Nucleus accumbens (tissue), 56 donors: ENCODE results near the gene B4GALT6.
"Not testable (repeated sequence)": the region's sequence is repeated elsewhere in the genome, so short reads cannot be mapped to it uniquely, and the experiment has no call there.

ENCODE experiments used
- DNase-seq, 56 donors: peaks; one replicate each; lab custom pipeline; 2025; lab: John Stamatoyannopoulos, UW

B4GALT6 gene

DNA sequence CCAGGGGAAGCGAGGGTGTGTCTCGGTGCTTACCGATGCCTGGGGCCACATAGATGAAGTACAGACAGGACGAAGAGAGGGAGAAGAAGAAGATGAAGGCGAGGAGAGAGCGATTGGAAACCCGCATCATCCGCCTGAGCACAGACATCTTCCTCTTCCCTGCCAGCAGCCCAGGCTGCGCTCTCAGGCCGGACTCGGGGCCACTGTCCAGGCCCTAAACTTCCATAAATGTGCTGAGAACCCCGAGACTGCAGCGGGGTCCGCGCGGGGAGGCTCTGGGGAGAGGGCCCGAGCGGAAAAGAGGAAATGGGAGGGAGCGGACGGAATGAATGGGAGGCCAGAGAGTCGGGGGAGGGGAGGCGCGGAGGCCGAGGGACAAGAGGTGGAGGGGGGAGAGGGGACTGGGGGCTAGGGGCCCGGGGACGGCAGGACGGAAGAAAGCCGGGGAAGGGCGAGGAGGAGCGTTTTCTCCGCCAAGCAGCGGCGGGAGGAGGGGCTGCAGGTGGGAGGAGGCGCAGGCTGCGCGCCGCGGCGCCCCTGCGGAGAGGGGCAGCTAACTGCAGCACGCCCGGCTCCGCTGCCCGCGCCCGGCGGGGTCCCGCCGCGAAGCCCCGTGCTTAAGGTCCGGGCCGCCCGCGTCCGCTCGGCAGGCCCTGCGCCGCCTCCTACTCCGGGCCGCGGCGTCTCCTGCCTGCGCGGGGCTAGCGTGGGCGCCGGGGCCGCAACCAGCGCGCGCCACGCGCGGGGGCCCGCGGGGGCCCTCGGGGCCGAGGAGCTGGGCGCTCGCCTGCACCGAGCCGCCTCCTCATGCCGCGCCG is at the start of gene B4GALT6:
Gene B4GALT6 (minus strand): TSS at position 303 of the 818 bp plus-strand sequence. CDS start 155 bp downstream, at position 148.
- DNase-seq: peak in 33 of 56 donors; percentile 2 to 59 (median 29)

- DNase-seq: no peak
Observed at GRCh38 chr18:31731628-31732027, 47.2 kb upstream of the B4GALT6 start.

DNA sequence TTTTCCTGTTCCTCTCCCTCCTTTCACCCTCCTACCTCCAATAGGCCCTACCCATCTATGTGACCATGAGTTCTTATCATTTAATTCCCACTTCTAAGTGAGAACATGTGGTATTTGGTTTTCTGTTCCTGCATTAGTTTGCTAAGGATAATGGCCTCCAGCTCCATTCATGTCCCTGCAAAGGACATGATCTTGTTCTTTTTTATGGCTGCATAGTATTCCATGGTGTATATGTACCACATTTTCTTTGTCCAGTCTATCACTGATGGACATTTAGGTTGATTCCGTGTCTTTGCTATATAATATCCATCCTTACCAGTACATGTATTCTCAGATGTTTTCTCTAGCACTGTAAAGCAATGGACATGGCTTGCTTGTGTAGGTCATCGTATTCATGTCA is 44.8 kb upstream of the B4GALT6 start:
- not testable (repeated sequence) for DNase-seq

- peak in 12 of 56 donors; percentile 2 to 45 (median 18) for DNase-seq
Observed at GRCh38 chr18:31723990-31724711, 39.8 kb upstream of the B4GALT6 start.

GRCh38 chr18:31723639-31723989 is 39.2 kb upstream of the B4GALT6 start:
- no peak for DNase-seq

DNA sequence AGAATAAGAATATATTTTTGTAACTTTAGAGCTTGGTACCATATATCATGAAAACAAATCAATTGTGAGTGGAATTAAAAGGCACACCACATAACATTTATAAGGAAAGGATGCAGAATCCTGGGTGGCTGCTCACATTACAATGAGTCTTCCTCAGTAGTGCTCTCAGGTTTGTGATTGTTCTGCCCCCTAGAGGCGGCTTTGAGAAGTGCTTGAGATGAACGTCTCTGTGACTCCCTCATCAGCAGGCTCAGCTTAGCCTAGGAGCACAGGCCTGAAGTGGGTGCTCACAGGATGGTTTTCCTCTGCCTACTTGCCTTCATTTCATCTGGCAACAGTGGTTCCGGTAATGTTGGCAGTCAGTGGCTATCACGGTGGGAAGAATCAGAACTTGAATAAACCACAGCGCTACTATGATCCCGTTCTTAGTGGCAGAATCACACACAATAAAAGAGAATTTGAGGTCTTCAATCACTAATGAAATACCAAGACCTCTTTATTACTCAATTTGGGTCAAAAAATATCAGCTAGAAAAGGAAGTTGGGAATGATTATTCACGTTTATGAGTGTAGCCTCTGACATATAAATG is 38.1 kb upstream of the B4GALT6 start:
- peak in 51 of 56 donors; percentile 8 to 91 (median 59) for DNase-seq

GRCh38 chr18:31721601-31722000 is 37.2 kb upstream of the B4GALT6 start:
- no peak for DNase-seq

- no peak for DNase-seq
Observed at GRCh38 chr18:31720867-31721266, 36.5 kb upstream of the B4GALT6 start.

- no peak for DNase-seq
Observed at GRCh38 chr18:31719363-31720006, 35.1 kb upstream of the B4GALT6 start.

GRCh38 chr18:31718386-31718785 is 34.0 kb upstream of the B4GALT6 start:
- DNase-seq: no peak

- DNase-seq: no peak
Observed at GRCh38 chr18:31716362-31716761, 32.0 kb upstream of the B4GALT6 start.

GRCh38 chr18:31711365-31712172 is 27.2 kb upstream of the B4GALT6 start:
- DNase-seq: no peak

- DNase-seq: no peak
Observed at GRCh38 chr18:31710826-31711225, 26.4 kb upstream of the B4GALT6 start.

GRCh38 chr18:31707815-31708214 is 23.4 kb upstream of the B4GALT6 start:
- DNase-seq: no peak

- DNase-seq: no peak
Observed at GRCh38 chr18:31702449-31702848, 18.1 kb upstream of the B4GALT6 start.

GRCh38 chr18:31701744-31702143 is 17.4 kb upstream of the B4GALT6 start:
- no peak for DNase-seq

DNA sequence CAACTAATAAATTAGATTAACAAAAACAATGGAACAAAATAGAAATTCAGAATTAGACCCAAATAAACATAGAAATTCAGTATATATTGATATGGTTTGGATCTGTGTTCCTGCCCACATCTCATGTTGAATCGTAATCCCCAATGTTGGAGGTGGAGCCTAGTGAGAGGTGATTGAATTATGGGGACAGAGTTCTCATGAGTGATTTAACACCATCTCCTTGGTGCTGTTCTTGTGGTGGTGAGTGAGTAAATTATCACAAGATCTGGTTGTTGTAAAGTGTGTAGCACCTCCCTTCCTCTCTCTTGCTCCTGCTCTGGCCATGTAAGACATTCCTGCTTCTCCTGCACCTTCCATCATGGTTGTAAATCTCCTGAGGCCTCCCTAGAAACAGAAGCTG is 16.6 kb upstream of the B4GALT6 start:
- no peak for DNase-seq

DNA sequence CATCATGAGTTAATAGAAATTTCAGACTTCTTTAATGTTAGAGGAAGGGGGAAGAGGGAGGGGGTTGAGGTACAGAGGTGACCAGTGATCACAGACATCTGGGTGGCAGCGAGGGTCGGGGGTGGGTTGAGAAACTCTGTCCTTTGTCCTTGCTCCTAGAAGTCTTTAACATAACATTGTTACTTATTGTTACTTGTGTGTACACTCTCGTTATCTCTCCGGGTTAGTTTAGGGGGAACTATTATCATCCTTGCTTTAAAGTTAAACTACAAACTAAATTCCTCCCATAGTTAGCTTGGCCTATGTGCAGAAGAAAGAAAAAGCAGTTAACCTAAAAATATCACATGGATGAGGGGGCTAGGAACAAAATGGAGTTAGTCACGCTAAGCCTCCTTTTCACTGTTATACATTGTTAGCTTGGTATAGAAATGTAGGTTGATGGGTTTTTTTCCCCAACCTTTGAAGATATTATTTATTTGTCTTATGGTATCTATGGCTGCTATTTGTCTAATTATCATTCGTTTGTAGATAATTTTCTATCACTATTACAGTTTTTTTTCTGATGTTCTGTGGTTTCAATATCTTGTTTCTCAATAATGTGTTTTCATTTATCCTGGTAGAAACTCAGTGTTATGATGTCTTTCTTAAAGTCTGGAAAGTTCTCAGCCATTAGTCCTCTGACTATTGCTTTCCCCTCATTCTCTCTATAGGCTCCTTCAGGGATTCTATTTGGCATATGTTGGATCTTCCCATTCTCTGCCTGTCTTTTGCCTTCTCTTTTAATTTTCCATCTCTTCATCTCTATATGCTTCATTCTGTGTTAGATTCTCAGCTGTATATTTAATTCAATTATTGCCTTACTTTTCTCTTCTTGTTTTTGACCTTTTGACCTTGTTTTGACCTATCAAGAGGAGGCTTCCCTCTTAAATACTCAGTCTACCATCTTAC is 13.2 kb upstream of the B4GALT6 start:
- DNase-seq: no peak

DNA sequence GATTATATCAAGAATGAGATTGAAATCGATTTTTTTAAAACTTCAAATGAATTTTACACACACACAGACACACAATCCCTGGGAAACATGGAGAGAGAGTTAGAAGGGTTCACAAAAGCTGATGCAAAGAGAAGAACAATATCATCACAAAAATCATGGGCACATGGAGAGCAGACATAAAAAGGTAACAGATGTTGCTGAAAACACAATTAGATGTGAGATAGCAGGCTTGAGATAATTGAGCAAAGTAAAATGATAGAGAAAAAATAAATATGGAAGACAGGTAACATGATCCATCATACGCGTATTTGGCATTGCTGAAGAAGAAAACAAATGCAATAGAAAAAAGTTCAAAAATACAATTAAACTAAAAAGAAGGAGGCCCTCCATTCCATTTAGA is 11.6 kb upstream of the B4GALT6 start:
- no peak for DNase-seq
